ENCODE data around the gene SCEL. TPM values are rescaled to one million over a fixed set of nuclear protein-coding genes. Genes with fewer than 3 reads are reported as not detected.

The SCEL gene
- total and polyA plus RNA-seq, 2 of the 4 experiments (the other 2 are of a cell fraction) = not detected

DNA sequence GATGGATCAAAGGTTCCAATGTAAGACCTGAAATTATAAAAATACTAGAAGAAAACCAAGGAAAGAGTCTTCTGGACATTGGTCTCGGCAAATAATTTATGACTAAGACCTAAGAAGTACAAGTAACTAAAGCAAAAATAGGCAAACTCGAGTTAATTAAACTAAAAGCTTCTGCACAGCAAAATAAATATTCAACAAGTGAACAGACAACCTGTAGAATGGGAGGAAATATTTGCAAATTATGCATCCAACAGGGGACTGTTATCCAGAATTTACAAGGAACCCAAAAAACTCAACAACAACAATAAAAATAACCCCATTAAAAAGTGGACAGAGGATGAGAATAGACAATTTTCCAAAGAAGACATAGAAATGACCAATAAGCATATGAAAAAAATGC lies 152.3 kb downstream of the SCEL start:
- Histone ChIP-seq H4K5ac (ENCODE audit: low read depth, low read length) (no peak overlapping the region), H3K4ac (ENCODE audit: low read depth, low read length) (no peak overlapping the region), H3K14ac (replicated peaks; ENCODE audit: low read depth, low read length) (no peak overlapping the region), H3K4me3 (ENCODE audit: insufficient read depth, low read depth, low read length) (no peak overlapping the region), H3K4me2 (ENCODE audit: low read depth, low read length) (no peak overlapping the region), H2AFZ (replicated peaks; ENCODE audit: low read length, poor library complexity) (no peak overlapping the region), H3K4me1 (ENCODE audit: control insufficient read depth, insufficient read depth, low read length) (no peaks in the 10 kb centered on the region), H2BK120ac (ENCODE audit: low read depth, low read length) (no peak overlapping the region), H3K27ac (ENCODE audit: insufficient read depth, low read length) (no peak overlapping the region), H3K9me1 (ENCODE audit: insufficient read depth, low read length) (no peaks in the 10 kb centered on the region), H3K18ac (ENCODE audit: low read depth, low read length) (no peak overlapping the region), H3K27me3 (ENCODE audit: control insufficient read depth, insufficient read depth, low read length) (no peaks in the 10 kb centered on the region), H4K8ac (ENCODE audit: low read depth in 2 of 2, low read length in 2 of 2) (no peak overlapping the region), H2BK15ac (ENCODE audit: low read depth, low read length) (no peak overlapping the region), H3K23ac (ENCODE audit: low read depth, low read length) (no peak overlapping the region), H2BK20ac (ENCODE audit: low read depth, low read length) (no peak overlapping the region), H4K20me1 (ENCODE audit: insufficient read depth, low read length) (no peaks in the 10 kb centered on the region), H3K9ac (ENCODE audit: low read depth, low read length) (no peak overlapping the region), H3K9me3 (ENCODE audit: control insufficient read depth, insufficient read depth, low read length) (no peaks in the 10 kb centered on the region), H4K91ac (ENCODE audit: insufficient read depth, low read depth, low read length) (no peak overlapping the region), H3K56ac (ENCODE audit: extremely low read depth, insufficient read depth, low read length) (no peak overlapping the region), H2BK5ac (ENCODE audit: low read depth, low read length, poor library complexity, severe bottlenecking) (no peak overlapping the region), H3K79me1 (ENCODE audit: low read depth in 1 of 2, low read length in 2 of 2) (no peaks in the 10 kb centered on the region), H2AK9ac (replicated peaks; ENCODE audit: low read depth, low read length, poor library complexity) (no peak overlapping the region), H3K36me3 (ENCODE audit: control insufficient read depth, insufficient read depth, low read length) (no peaks in the 10 kb centered on the region), H2AK5ac (ENCODE audit: low read depth, low read length) (no peak overlapping the region)
- DNase-seq = no peak
- CTCF ChIA-PET = no interaction called here
- no peak for ATAC-seq (ENCODE audit: low read depth)
- POLR2A ChIA-PET (ENCODE audit: unreplicated experiment) = no interaction called here
- in situ Hi-C loops (cut with MboI; ENCODE audit: low sequenced_read_pairs) = no loop called here
- WGBS, 2 experiments (ENCODE audit: extremely low coverage in 2 of 2, insufficient read length in 1 of 2) = no CpG with 5 or more reads among the region's 2 CpGs
- TF ChIP-seq, protein P1, sequence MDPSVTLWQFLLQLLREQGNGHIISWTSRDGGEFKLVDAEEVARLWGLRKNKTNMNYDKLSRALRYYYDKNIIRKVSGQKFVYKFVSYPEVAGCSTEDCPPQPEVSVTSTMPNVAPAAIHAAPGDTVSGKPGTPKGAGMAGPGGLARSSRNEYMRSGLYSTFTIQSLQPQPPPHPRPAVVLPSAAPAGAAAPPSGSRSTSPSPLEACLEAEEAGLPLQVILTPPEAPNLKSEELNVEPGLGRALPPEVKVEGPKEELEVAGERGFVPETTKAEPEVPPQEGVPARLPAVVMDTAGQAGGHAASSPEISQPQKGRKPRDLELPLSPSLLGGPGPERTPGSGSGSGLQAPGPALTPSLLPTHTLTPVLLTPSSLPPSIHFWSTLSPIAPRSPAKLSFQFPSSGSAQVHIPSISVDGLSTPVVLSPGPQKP (IDR thresholded peaks at IDR 0.05; ENCODE audit: borderline replicate concordance, low read depth, low read length) = no peak
- no peak for TF ChIP-seq USF2 (IDR thresholded peaks at IDR 0.05; ENCODE audit: low read depth, low read length)
- TF ChIP-seq MAZ (IDR thresholded peaks at IDR 0.05; ENCODE audit: borderline replicate concordance, low read depth, low read length) = no peak
- TF ChIP-seq CEBPB (IDR thresholded peaks at IDR 0.05; ENCODE audit: low read depth, low read length) = no peak
- no peak for TF ChIP-seq SMC3 (IDR thresholded peaks at IDR 0.05; ENCODE audit: low read depth, low read length)
- TF ChIP-seq POLR2A (IDR thresholded peaks at IDR 0.05; ENCODE audit: low read depth, low read length) = no peak
- no peak for TF ChIP-seq RCOR1 (IDR thresholded peaks at IDR 0.05; ENCODE audit: insufficient replicate concordance, low read length)
- TF ChIP-seq MAFK (IDR thresholded peaks at IDR 0.05; ENCODE audit: low read depth, low read length) = no peak
- no peak for TF ChIP-seq RAD21 (IDR thresholded peaks at IDR 0.05; ENCODE audit: low read length)
- no peak for TF ChIP-seq FOS (IDR thresholded peaks at IDR 0.05; ENCODE audit: low read depth, low read length)
- no peak for TF ChIP-seq NFE2L2 (IDR thresholded peaks at IDR 0.05; ENCODE audit: low read depth, low read length)
- TF ChIP-seq CTCF (conservative IDR thresholded peaks at IDR 0.05; ENCODE audit: low read depth, low read length) = no peak
- no peak for TF ChIP-seq RFX5 (IDR thresholded peaks at IDR 0.05; ENCODE audit: low read depth, low read length)
- TF ChIP-seq CHD1 (IDR thresholded peaks at IDR 0.05; ENCODE audit: low read depth, low read length) = no peak
- TF ChIP-seq BHLHE40 (IDR thresholded peaks at IDR 0.05; ENCODE audit: low read depth, low read length) = no peak
- no peak for TF ChIP-seq MXI1 (IDR thresholded peaks at IDR 0.05; ENCODE audit: borderline replicate concordance, low read depth, low read length)
- BruUV-seq (replicated peaks) = no TSS peak
- intact Hi-C loops (cut with micrococcal nuclease) = no loop called here
- dilution Hi-C loops (cut with HindIII; ENCODE audit: low sequenced_read_pairs, unreplicated experiment) = no loop called here

All from IMR-90 (cell line).